ENCODE results near the gene FFAR4. TPM values are rescaled to one million over a fixed set of nuclear protein-coding genes. Genes with fewer than 3 reads are reported as not detected.

FFAR4 gene
- total and polyA plus RNA-seq, 2 experiments from 2014 or later = 0.06 TPM; not detected in 1

DNA sequence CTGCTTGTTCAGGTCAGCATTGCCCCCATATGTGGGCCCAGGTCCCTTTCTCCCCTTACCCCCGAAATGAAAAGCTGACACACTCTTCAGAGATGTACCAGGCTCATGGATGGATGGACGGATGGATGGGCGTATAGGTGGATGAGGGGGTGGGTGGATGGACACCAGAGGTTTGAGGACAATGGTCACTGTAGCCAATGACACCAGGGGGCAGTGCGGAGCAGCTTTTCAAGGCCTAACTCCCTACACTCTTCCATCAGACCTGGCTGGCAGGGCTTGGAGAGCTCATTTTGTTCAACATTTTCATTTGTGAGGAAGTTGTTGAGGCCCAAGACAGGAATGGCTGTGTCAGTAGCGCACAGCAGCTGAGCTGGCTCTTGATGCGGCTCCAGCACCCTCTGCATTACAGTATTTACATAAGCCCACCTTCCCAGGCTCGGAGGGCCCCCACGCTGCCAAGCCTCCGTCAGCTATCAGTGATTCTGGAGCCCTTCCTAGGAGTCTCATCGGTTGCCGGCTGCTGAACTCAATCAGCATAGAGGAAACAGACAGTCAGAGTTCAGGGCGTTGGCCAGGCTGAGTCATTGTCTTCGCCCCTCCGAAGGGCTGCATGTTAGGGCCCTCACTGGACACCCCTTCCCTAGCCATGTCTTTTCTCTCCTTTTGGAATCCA lies 11.6 kb upstream of the FFAR4 start:
- Mint-ChIP-seq H3K27me3 (ENCODE audit: insufficient read depth, low read depth, poor library complexity) (peaks cover 6% of the 10 kb centered on the region), H3K9me3 (peaks cover 3% of the 10 kb centered on the region; the same call in 1 of the 3 replicates), H3K4me1 (peaks cover 14% of the 10 kb centered on the region), H3K27ac (no peak overlapping the region), H3K4me3 (no peak overlapping the region), H3K36me3 (ENCODE audit: low read depth) (no peaks in the 10 kb centered on the region)
- H4K20me1 ChIP-seq (replicated peaks; ENCODE audit: insufficient read depth) = no peaks in the 10 kb centered on the region
- peak overlapping the region; percentile 99 for H2AFZ ChIP-seq
- no peaks in the 10 kb centered on the region for H3K79me2 ChIP-seq (replicated peaks; ENCODE audit: insufficient read depth)
- no peak overlapping the region for H3K27ac ChIP-seq (ENCODE audit: low read depth)
- TF ChIP-seq, protein P1, sequence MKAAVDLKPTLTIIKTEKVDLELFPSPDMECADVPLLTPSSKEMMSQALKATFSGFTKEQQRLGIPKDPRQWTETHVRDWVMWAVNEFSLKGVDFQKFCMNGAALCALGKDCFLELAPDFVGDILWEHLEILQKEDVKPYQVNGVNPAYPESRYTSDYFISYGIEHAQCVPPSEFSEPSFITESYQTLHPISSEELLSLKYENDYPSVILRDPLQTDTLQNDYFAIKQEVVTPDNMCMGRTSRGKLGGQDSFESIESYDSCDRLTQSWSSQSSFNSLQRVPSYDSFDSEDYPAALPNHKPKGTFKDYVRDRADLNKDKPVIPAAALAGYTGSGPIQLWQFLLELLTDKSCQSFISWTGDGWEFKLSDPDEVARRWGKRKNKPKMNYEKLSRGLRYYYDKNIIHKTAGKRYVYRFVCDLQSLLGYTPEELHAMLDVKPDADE (IDR thresholded peaks at IDR 0.05) = no peak
- TF ChIP-seq, protein P2, sequence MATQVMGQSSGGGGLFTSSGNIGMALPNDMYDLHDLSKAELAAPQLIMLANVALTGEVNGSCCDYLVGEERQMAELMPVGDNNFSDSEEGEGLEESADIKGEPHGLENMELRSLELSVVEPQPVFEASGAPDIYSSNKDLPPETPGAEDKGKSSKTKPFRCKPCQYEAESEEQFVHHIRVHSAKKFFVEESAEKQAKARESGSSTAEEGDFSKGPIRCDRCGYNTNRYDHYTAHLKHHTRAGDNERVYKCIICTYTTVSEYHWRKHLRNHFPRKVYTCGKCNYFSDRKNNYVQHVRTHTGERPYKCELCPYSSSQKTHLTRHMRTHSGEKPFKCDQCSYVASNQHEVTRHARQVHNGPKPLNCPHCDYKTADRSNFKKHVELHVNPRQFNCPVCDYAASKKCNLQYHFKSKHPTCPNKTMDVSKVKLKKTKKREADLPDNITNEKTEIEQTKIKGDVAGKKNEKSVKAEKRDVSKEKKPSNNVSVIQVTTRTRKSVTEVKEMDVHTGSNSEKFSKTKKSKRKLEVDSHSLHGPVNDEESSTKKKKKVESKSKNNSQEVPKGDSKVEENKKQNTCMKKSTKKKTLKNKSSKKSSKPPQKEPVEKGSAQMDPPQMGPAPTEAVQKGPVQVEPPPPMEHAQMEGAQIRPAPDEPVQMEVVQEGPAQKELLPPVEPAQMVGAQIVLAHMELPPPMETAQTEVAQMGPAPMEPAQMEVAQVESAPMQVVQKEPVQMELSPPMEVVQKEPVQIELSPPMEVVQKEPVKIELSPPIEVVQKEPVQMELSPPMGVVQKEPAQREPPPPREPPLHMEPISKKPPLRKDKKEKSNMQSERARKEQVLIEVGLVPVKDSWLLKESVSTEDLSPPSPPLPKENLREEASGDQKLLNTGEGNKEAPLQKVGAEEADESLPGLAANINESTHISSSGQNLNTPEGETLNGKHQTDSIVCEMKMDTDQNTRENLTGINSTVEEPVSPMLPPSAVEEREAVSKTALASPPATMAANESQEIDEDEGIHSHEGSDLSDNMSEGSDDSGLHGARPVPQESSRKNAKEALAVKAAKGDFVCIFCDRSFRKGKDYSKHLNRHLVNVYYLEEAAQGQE (IDR thresholded peaks at IDR 0.05; ENCODE audit: unreplicated experiment) = no peak
- TF ChIP-seq, protein P3, sequence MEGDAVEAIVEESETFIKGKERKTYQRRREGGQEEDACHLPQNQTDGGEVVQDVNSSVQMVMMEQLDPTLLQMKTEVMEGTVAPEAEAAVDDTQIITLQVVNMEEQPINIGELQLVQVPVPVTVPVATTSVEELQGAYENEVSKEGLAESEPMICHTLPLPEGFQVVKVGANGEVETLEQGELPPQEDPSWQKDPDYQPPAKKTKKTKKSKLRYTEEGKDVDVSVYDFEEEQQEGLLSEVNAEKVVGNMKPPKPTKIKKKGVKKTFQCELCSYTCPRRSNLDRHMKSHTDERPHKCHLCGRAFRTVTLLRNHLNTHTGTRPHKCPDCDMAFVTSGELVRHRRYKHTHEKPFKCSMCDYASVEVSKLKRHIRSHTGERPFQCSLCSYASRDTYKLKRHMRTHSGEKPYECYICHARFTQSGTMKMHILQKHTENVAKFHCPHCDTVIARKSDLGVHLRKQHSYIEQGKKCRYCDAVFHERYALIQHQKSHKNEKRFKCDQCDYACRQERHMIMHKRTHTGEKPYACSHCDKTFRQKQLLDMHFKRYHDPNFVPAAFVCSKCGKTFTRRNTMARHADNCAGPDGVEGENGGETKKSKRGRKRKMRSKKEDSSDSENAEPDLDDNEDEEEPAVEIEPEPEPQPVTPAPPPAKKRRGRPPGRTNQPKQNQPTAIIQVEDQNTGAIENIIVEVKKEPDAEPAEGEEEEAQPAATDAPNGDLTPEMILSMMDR (conservative IDR thresholded peaks at IDR 0.05; ENCODE audit: low read depth in 2 of 2) = peak; percentile 78 to 93
- TF ChIP-seq, protein P4, sequence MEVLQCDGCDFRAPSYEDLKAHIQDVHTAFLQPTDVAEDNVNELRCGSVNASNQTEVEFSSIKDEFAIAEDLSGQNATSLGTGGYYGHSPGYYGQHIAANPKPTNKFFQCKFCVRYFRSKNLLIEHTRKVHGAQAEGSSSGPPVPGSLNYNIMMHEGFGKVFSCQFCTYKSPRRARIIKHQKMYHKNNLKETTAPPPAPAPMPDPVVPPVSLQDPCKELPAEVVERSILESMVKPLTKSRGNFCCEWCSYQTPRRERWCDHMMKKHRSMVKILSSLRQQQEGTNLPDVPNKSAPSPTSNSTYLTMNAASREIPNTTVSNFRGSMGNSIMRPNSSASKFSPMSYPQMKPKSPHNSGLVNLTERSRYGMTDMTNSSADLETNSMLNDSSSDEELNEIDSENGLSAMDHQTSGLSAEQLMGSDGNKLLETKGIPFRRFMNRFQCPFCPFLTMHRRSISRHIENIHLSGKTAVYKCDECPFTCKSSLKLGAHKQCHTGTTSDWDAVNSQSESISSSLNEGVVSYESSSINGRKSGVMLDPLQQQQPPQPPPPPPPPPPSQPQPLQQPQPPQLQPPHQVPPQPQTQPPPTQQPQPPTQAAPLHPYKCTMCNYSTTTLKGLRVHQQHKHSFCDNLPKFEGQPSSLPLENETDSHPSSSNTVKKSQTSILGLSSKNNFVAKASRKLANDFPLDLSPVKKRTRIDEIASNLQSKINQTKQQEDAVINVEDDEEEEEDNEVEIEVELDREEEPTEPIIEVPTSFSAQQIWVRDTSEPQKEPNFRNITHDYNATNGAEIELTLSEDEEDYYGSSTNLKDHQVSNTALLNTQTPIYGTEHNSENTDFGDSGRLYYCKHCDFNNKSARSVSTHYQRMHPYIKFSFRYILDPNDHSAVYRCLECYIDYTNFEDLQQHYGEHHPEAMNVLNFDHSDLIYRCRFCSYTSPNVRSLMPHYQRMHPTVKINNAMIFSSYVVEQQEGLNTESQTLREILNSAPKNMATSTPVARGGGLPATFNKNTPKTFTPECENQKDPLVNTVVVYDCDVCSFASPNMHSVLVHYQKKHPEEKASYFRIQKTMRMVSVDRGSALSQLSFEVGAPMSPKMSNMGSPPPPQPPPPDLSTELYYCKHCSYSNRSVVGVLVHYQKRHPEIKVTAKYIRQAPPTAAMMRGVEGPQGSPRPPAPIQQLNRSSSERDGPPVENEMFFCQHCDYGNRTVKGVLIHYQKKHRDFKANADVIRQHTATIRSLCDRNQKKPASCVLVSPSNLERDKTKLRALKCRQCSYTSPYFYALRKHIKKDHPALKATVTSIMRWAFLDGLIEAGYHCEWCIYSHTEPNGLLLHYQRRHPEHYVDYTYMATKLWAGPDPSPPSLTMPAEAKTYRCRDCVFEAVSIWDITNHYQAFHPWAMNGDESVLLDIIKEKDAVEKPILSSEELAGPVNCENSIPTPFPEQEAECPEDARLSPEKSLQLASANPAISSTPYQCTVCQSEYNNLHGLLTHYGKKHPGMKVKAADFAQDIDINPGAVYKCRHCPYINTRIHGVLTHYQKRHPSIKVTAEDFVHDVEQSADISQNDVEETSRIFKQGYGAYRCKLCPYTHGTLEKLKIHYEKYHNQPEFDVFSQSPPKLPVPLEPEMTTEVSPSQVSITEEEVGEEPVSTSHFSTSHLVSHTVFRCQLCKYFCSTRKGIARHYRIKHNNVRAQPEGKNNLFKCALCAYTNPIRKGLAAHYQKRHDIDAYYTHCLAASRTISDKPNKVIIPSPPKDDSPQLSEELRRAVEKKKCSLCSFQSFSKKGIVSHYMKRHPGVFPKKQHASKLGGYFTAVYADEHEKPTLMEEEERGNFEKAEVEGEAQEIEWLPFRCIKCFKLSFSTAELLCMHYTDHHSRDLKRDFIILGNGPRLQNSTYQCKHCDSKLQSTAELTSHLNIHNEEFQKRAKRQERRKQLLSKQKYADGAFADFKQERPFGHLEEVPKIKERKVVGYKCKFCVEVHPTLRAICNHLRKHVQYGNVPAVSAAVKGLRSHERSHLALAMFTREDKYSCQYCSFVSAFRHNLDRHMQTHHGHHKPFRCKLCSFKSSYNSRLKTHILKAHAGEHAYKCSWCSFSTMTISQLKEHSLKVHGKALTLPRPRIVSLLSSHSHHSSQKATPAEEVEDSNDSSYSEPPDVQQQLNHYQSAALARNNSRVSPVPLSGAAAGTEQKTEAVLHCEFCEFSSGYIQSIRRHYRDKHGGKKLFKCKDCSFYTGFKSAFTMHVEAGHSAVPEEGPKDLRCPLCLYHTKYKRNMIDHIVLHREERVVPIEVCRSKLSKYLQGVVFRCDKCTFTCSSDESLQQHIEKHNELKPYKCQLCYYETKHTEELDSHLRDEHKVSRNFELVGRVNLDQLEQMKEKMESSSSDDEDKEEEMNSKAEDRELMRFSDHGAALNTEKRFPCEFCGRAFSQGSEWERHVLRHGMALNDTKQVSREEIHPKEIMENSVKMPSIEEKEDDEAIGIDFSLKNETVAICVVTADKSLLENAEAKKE (CRISPR knock-in tag; IDR thresholded peaks at IDR 0.05) = 0 out of 2 replicates have a peak, but pooled peaks have one; percentile 30
- TF ChIP-seq NANOG (IDR thresholded peaks at IDR 0.05; ENCODE audit: borderline replicate concordance) = no peak
- TF ChIP-seq ZNF331 (CRISPR knock-in tag; IDR thresholded peaks at IDR 0.05; ENCODE audit: low read depth) = no peak
- no peak for TF ChIP-seq POLR2AphosphoS5 (IDR thresholded peaks at IDR 0.05; ENCODE audit: low read depth)
- no peak for TF ChIP-seq STAT1 (IDR thresholded peaks at IDR 0.05; ENCODE audit: unreplicated experiment)
- no peaks in the 10 kb centered on the region for H3K9me2 ChIP-seq (ENCODE audit: insufficient read depth)
- H3K4me3 ChIP-seq = no peak overlapping the region
- ATAC-seq (peak; percentile 97), DNase-seq (ENCODE audit: low spot score) (peak; percentile 93)
- H3K4me2 ChIP-seq = peak overlapping the region; percentile 62; the same call in 1 of the 2 replicates
- no peaks in the 10 kb centered on the region for H3F3A ChIP-seq (replicated peaks; ENCODE audit: low read depth)
- peaks cover 8% of the 10 kb centered on the region; the same call in 1 of the 2 replicates for H3K4me1 ChIP-seq (ENCODE audit: insufficient read depth)
- H3K36me3 ChIP-seq (ENCODE audit: insufficient read depth) = no peaks in the 10 kb centered on the region
- H3K27me3 ChIP-seq (ENCODE audit: insufficient read depth) = no peaks in the 10 kb centered on the region
